Ishikawa (cell line): Measurements from ENCODE around the gene PSTPIP1.

Experiments used
- CEBPB ChIP-seq: IDR thresholded peaks from 2 replicates; pipeline ENCODE4 v1.6.1; 2012
- CREB1 ChIP-seq: IDR thresholded peaks from 2 replicates; pipeline ENCODE4 v1.6.1; 2012; ENCODE audit warnings: low read depth
- EGR1 ChIP-seq: IDR thresholded peaks from 2 replicates; pipeline ENCODE4 v1.6.1; 2012
- EP300 ChIP-seq: IDR thresholded peaks from 2 replicates; pipeline ENCODE4 v1.6.1; 2012; ENCODE audit warnings: borderline replicate concordance
- FOXM1 ChIP-seq: IDR thresholded peaks from 2 replicates; pipeline ENCODE4 v1.6.1; 2012; ENCODE audit warnings: low read depth, borderline replicate concordance
- NFIC ChIP-seq: IDR thresholded peaks from 2 replicates; pipeline ENCODE4 v1.6.1; 2012
- RAD21 ChIP-seq: IDR thresholded peaks from 2 replicates; pipeline ENCODE4 v1.6.1; 2012; ENCODE audit warnings: low read depth
- REST ChIP-seq: IDR thresholded peaks from 2 replicates; pipeline ENCODE4 v1.6.1; 2012; ENCODE audit warnings: low read depth, mild to moderate bottlenecking
- TAF1 ChIP-seq: IDR thresholded peaks from 2 replicates; pipeline ENCODE4 v1.6.1; 2012; ENCODE audit warnings: low read depth, mild to moderate bottlenecking
- TCF12 ChIP-seq: IDR thresholded peaks from 2 replicates; pipeline ENCODE4 v1.6.1; 2012; ENCODE audit warnings: low read depth
- YY1 ChIP-seq: IDR thresholded peaks from 2 replicates; pipeline ENCODE4 v1.6.1; 2012; ENCODE audit warnings: low read depth
- ZBTB7A ChIP-seq: IDR thresholded peaks from 2 replicates; pipeline ENCODE4 v1.6.1; 2012; ENCODE audit warnings: low read depth

GRCh38 chr15:77064063-77064462 lies 69.1 kb downstream of the PSTPIP1 start:
- no peak for TF ChIP-seq RAD21
- TF ChIP-seq YY1 = no peak
- TF ChIP-seq ZBTB7A = no peak
- no peak for TF ChIP-seq EGR1
- no peak for TF ChIP-seq REST
- TF ChIP-seq CEBPB = no peak
- no peak for TF ChIP-seq EP300
- TF ChIP-seq CREB1 = no peak
- TF ChIP-seq FOXM1 = no peak
- no peak for TF ChIP-seq NFIC
- no peak for TF ChIP-seq TAF1
- TF ChIP-seq TCF12 = no peak
